ENCODE results near the gene PPCS.
"Not testable (repeated sequence)": the region's sequence is repeated elsewhere in the genome, so short reads cannot be mapped to it uniquely, and the experiment has no call there.

The PPCS gene

GRCh38 chr1:42480921-42481320 lies 24.6 kb downstream of the PPCS start:
- no peak for TF ChIP-seq CTCF (IDR thresholded peaks at IDR 0.05; ENCODE audit: insufficient read depth, low read length, poor library complexity, severe bottlenecking)
- H3K36me3 ChIP-seq (ENCODE audit: control insufficient read depth, insufficient read depth, low read length) = no peaks in the 10 kb centered on the region
- H3K27me3 ChIP-seq (replicated peaks; ENCODE audit: control insufficient read depth, insufficient read depth, low read length) = no peaks in the 10 kb centered on the region
- no peak for DNase-seq (ENCODE audit: extremely low read depth, insufficient read length)
- no peak overlapping the region for H3K4me3 ChIP-seq (replicated peaks; ENCODE audit: low read depth, low read length)

GRCh38 chr1:42482635-42483153 lies 26.4 kb downstream of the PPCS start:
- TF ChIP-seq CTCF (IDR thresholded peaks at IDR 0.05; ENCODE audit: insufficient read depth, low read length, poor library complexity, severe bottlenecking) = no peak
- Histone ChIP-seq H3K36me3 (ENCODE audit: control insufficient read depth, insufficient read depth, low read length) (no peaks in the 10 kb centered on the region), H3K27me3 (replicated peaks; ENCODE audit: control insufficient read depth, insufficient read depth, low read length) (no peaks in the 10 kb centered on the region), H3K4me3 (replicated peaks; ENCODE audit: low read depth, low read length) (no peak overlapping the region)
- no peak for DNase-seq (ENCODE audit: extremely low read depth, insufficient read length)

- H3K4me3 ChIP-seq (replicated peaks; ENCODE audit: low read depth, low read length) = no peak overlapping the region
- no peaks in the 10 kb centered on the region for H3K27me3 ChIP-seq (replicated peaks; ENCODE audit: control insufficient read depth, insufficient read depth, low read length)
- H3K36me3 ChIP-seq (ENCODE audit: control insufficient read depth, insufficient read depth, low read length) = no peaks in the 10 kb centered on the region
- no peak for DNase-seq (ENCODE audit: extremely low read depth, insufficient read length)
- no peak for TF ChIP-seq CTCF (IDR thresholded peaks at IDR 0.05; ENCODE audit: insufficient read depth, low read length, poor library complexity, severe bottlenecking)
Measured at GRCh38 chr1:42484382-42484781, 28.0 kb downstream of the PPCS start.

GRCh38 chr1:42490237-42490636 lies 33.9 kb downstream of the PPCS start:
- no peak for TF ChIP-seq CTCF (IDR thresholded peaks at IDR 0.05; ENCODE audit: insufficient read depth, low read length, poor library complexity, severe bottlenecking)
- no peak overlapping the region for H3K4me3 ChIP-seq (replicated peaks; ENCODE audit: low read depth, low read length)
- DNase-seq (ENCODE audit: extremely low read depth, insufficient read length) = no peak
- H3K27me3 ChIP-seq (replicated peaks; ENCODE audit: control insufficient read depth, insufficient read depth, low read length) = no peaks in the 10 kb centered on the region
- no peaks in the 10 kb centered on the region for H3K36me3 ChIP-seq (ENCODE audit: control insufficient read depth, insufficient read depth, low read length)

GRCh38 chr1:42502031-42502430 lies 45.7 kb downstream of the PPCS start:
- H3K4me3 ChIP-seq (replicated peaks; ENCODE audit: low read depth, low read length); H3K27me3 ChIP-seq (replicated peaks; ENCODE audit: control insufficient read depth, insufficient read depth, low read length); DNase-seq (ENCODE audit: extremely low read depth, insufficient read length); H3K36me3 ChIP-seq (ENCODE audit: control insufficient read depth, insufficient read depth, low read length): not testable (repeated sequence)

- no peak for TF ChIP-seq CTCF (IDR thresholded peaks at IDR 0.05; ENCODE audit: insufficient read depth, low read length, poor library complexity, severe bottlenecking)
- no peak for DNase-seq (ENCODE audit: extremely low read depth, insufficient read length)
- Histone ChIP-seq H3K4me3 (replicated peaks; ENCODE audit: low read depth, low read length) (no peak overlapping the region), H3K36me3 (ENCODE audit: control insufficient read depth, insufficient read depth, low read length) (no peaks in the 10 kb centered on the region), H3K27me3 (replicated peaks; ENCODE audit: control insufficient read depth, insufficient read depth, low read length) (no peaks in the 10 kb centered on the region)
Measured at GRCh38 chr1:42504535-42505128, 48.3 kb downstream of the PPCS start.

All from GM06990 (cell line).